MM.1S (cell line): ENCODE data around the gene TMC8.

ENCODE experiments used
- DNase-seq: peaks from one replicate; pipeline ENCODE4 v3.0.0-alpha.2; 2015
- H2AFZ ChIP-seq: fragments of 300-600 bp; sonication (generic); 2 replicates; pipeline ENCODE4 v1.6.0; 2016; ENCODE audit warnings: antibody characterized with exemption, low read length
- H3F3A ChIP-seq: fragments of 300-600 bp; sonication (generic); 2 replicates; pipeline ENCODE4 v1.6.1; 2016; ENCODE audit warnings: mild to moderate bottlenecking, antibody characterized with exemption, low read length, moderate library complexity, mixed read lengths; ENCODE audit not compliant: insufficient read depth
- H3K27ac ChIP-seq: fragments of 300-600 bp; sonication (generic); 2 replicates; pipeline ENCODE4 v1.5.1; 2016; ENCODE audit warnings: mild to moderate bottlenecking, low read length
- H3K27me3 ChIP-seq: fragments of 300-600 bp; sonication (generic); replicated peaks from 2 replicates; pipeline ENCODE4 v1.6.0; 2016; ENCODE audit warnings: low read length; ENCODE audit not compliant: insufficient read depth
- H3K36me3 ChIP-seq: fragments of 300-600 bp; sonication (generic); replicated peaks from 2 replicates; pipeline ENCODE4 v1.6.1; 2016; ENCODE audit warnings: mild to moderate bottlenecking, low read length, mixed read lengths; ENCODE audit not compliant: insufficient read depth
- H3K4me1 ChIP-seq: fragments of 300-600 bp; sonication (generic); 2 replicates; pipeline ENCODE4 v1.6.1; 2016; ENCODE audit warnings: low read length, mixed read lengths
- H3K4me2 ChIP-seq: fragments of 300-600 bp; sonication (generic); 2 replicates; pipeline ENCODE4 v1.6.0; 2016; ENCODE audit warnings: low read depth, low read length
- H3K4me3 ChIP-seq: fragments of 300-600 bp; sonication (generic); 2 replicates; pipeline ENCODE4 v1.5.1; 2016; ENCODE audit warnings: low read length, mixed read lengths
- H3K79me2 ChIP-seq: fragments of 300-600 bp; sonication (generic); 2 replicates; pipeline ENCODE4 v1.6.1; 2016; ENCODE audit warnings: mixed run types, low read length, mixed read lengths
- H3K9ac ChIP-seq: fragments of 300-600 bp; sonication (generic); 2 replicates; pipeline ENCODE4 v1.6.1; 2016; ENCODE audit warnings: low read length, mixed read lengths
- H3K9me2 ChIP-seq: fragments of 300-600 bp; sonication (generic); replicated peaks from 2 replicates; pipeline ENCODE4 v1.6.1; 2016; ENCODE audit warnings: mild to moderate bottlenecking, low read length, mixed read lengths; ENCODE audit not compliant: insufficient read depth
- H3K9me3 ChIP-seq: fragments of 300-600 bp; sonication (generic); replicated peaks from 2 replicates; pipeline ENCODE4 v1.6.1; 2016; ENCODE audit warnings: mild to moderate bottlenecking, low read length, mixed read lengths; ENCODE audit not compliant: insufficient read depth
- H4K20me1 ChIP-seq: fragments of 300-600 bp; sonication (generic); 2 replicates; pipeline ENCODE4 v1.6.1; 2016; ENCODE audit warnings: mild to moderate bottlenecking, low read length, moderate library complexity, mixed read lengths; ENCODE audit not compliant: insufficient read depth
- CTCF ChIP-seq: fragments of 300-600 bp; sonication (generic); IDR thresholded peaks from 2 replicates; pipeline ENCODE4 v1.5.1; 2016; ENCODE audit warnings: antibody characterized with exemption, low read length, mixed read lengths
- EZH2 ChIP-seq: fragments of 300-600 bp; sonication (generic); optimal IDR thresholded peaks from 2 replicates; pipeline ENCODE3; 2017; ENCODE audit warnings: low read depth, mild to moderate bottlenecking, antibody characterized with exemption, low read length, mixed read lengths
- EZH2phosphoT487 ChIP-seq: fragments of 300-600 bp; sonication (generic); IDR thresholded peaks from 2 replicates; pipeline ENCODE4 v1.6.1; 2018; ENCODE audit warnings: antibody characterized with exemption, low read length

Gene TMC8

GRCh38 chr17:78185981-78186691 is 55.6 kb downstream of the TMC8 start:
- Histone ChIP-seq H3K4me1 (peaks cover 13% of the 10 kb centered on the region), H3K36me3 (no peaks in the 10 kb centered on the region), H3F3A (no peaks in the 10 kb centered on the region), H3K79me2 (peaks cover 66% of the 10 kb centered on the region), H3K9ac (peak overlapping the region; percentile 47; the same call in 1 of the 2 replicates), H3K4me2 (peak overlapping the region; percentile 78), H4K20me1 (no peaks in the 10 kb centered on the region), H3K27ac (no peak overlapping the region), H3K9me2 (no peaks in the 10 kb centered on the region), H3K9me3 (no peaks in the 10 kb centered on the region), H3K4me3 (peak overlapping the region; percentile 86), H3K27me3 (no peaks in the 10 kb centered on the region), H2AFZ (no peak overlapping the region)
- DNase-seq = peak; percentile 29
- TF ChIP-seq EZH2 (no peak), CTCF (no peak), EZH2phosphoT487 (no peak)

- Histone ChIP-seq H3K27me3 (no peaks in the 10 kb centered on the region), H3K9me3 (no peaks in the 10 kb centered on the region), H3K9me2 (no peaks in the 10 kb centered on the region), H3F3A (no peaks in the 10 kb centered on the region), H4K20me1 (no peaks in the 10 kb centered on the region), H3K4me1 (peaks cover 8% of the 10 kb centered on the region), H3K79me2 (peaks cover 60% of the 10 kb centered on the region), H3K9ac (peak within 1 kb of the TSS; percentile 85), H3K4me2 (peak within 1 kb of the TSS; percentile 85), H3K27ac (peak within 1 kb of the TSS; percentile 29; the same call in 1 of the 2 replicates), H2AFZ (peak within 1 kb of the TSS; percentile 64), H3K4me3 (peak within 1 kb of the TSS; percentile 86), H3K36me3 (no peaks in the 10 kb centered on the region)
- DNase-seq = peak; percentile 97
- TF ChIP-seq CTCF = peak; percentile 59
- no peak for TF ChIP-seq EZH2phosphoT487
- no peak for TF ChIP-seq EZH2
These were observed 56.4 kb downstream of the TMC8 start, which contains the start of the genes AFMID and TK1 for GRCh38 chr17:78186692-78187595. Gene AFMID, plus strand, starts transcription at chr17:78187362. Its CDS starts 9 bp downstream, at chr17:78187371. Gene TK1, minus strand, starts transcription at chr17:78187052. Its CDS starts 58 bp downstream, at chr17:78186994.
